ENCODE data around the gene PIK3R3.

The PIK3R3 gene

DNA sequence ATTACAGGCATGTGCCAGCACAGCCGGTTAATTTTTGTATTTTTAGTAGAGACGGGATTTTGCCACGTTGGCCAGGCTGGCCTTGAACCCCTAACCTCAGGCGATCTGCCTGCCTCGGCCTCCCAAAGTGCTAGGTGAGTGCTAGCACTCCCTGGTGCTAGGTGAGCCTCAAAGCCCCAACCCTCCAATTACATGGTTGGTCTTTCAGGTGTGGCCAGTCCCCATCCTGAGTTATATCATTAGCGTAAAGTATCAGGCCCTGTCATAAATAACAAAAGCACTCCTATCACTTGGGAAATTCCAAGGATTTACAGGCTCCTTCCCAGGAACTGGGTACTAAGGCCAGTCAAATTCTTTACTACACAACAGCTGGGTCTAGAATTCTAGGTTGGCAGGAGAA is 138.0 kb downstream of the PIK3R3 start:
- no peaks in the 10 kb centered on the region for H3K4me1 ChIP-seq (ENCODE audit: control insufficient read depth in 1 of 2, insufficient read depth in 1 of 2, low read depth in 1 of 2, low read length in 1 of 2)
- no peak overlapping the region for H3K4me3 ChIP-seq (ENCODE audit: low read depth in 1 of 2, low read length in 1 of 2)
- no peak overlapping the region for H3K27ac ChIP-seq
- H3K27me3 ChIP-seq: no peaks in the 10 kb centered on the region
- H3K9me3 ChIP-seq: no peaks in the 10 kb centered on the region
- peaks cover 7% of the 10 kb centered on the region for H3K36me3 ChIP-seq
- TF ChIP-seq, protein P1, sequence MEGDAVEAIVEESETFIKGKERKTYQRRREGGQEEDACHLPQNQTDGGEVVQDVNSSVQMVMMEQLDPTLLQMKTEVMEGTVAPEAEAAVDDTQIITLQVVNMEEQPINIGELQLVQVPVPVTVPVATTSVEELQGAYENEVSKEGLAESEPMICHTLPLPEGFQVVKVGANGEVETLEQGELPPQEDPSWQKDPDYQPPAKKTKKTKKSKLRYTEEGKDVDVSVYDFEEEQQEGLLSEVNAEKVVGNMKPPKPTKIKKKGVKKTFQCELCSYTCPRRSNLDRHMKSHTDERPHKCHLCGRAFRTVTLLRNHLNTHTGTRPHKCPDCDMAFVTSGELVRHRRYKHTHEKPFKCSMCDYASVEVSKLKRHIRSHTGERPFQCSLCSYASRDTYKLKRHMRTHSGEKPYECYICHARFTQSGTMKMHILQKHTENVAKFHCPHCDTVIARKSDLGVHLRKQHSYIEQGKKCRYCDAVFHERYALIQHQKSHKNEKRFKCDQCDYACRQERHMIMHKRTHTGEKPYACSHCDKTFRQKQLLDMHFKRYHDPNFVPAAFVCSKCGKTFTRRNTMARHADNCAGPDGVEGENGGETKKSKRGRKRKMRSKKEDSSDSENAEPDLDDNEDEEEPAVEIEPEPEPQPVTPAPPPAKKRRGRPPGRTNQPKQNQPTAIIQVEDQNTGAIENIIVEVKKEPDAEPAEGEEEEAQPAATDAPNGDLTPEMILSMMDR (IDR thresholded peaks at IDR 0.05): no peak

Measured in neutrophil (primary cell).